ENCODE results near the gene ELAC2.

ELAC2 gene

GRCh38 chr17:13044572-13045065 is 26.8 kb upstream of the ELAC2 start:
- no peak for TF ChIP-seq CTCF (IDR thresholded peaks at IDR 0.05; ENCODE audit: low read depth, low read length)
- no peak overlapping the region for H3K4me3 ChIP-seq (ENCODE audit: low read depth, low read length)

GRCh38 chr17:13038931-13039665 is 21.3 kb upstream of the ELAC2 start:
- TF ChIP-seq CTCF (IDR thresholded peaks at IDR 0.05; ENCODE audit: low read depth, low read length) = no peak
- H3K4me3 ChIP-seq (ENCODE audit: low read depth, low read length) = no peak overlapping the region

DNA sequence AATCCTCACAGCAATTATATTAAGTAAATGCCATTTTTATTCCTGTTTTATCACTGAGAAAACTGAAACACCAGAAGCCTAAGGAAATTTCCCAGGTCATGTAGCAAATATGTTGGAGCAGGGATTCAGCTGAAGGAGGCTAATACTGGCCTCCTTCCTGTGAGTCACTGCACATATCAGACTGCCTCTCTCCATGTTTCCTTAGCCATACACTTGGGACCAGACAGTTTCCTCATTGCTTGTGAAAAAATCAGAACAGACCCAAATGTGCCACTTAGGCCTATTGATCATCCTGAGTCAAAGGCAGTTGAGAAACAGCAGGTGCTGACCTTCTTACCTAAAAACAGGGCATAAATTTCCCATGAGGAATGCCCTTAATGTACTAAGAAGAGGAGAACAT is 18.9 kb upstream of the ELAC2 start:
- TF ChIP-seq CTCF (IDR thresholded peaks at IDR 0.05; ENCODE audit: low read depth, low read length) = no peak

GRCh38 chr17:13035420-13035819 is 17.6 kb upstream of the ELAC2 start:
- no peak for TF ChIP-seq CTCF (IDR thresholded peaks at IDR 0.05; ENCODE audit: low read depth, low read length)
- no peak overlapping the region for H3K4me3 ChIP-seq (ENCODE audit: low read depth, low read length)

More for the DNA sequence above, 18.9 kb upstream of the ELAC2 start:
- H3K4me3 ChIP-seq (ENCODE audit: low read depth, low read length) = no peak overlapping the region

GRCh38 chr17:13031718-13032350 is 14.0 kb upstream of the ELAC2 start:
- TF ChIP-seq CTCF (IDR thresholded peaks at IDR 0.05; ENCODE audit: low read depth, low read length) = peak; percentile 86
- H3K4me3 ChIP-seq (ENCODE audit: low read depth, low read length) = no peak overlapping the region

DNA sequence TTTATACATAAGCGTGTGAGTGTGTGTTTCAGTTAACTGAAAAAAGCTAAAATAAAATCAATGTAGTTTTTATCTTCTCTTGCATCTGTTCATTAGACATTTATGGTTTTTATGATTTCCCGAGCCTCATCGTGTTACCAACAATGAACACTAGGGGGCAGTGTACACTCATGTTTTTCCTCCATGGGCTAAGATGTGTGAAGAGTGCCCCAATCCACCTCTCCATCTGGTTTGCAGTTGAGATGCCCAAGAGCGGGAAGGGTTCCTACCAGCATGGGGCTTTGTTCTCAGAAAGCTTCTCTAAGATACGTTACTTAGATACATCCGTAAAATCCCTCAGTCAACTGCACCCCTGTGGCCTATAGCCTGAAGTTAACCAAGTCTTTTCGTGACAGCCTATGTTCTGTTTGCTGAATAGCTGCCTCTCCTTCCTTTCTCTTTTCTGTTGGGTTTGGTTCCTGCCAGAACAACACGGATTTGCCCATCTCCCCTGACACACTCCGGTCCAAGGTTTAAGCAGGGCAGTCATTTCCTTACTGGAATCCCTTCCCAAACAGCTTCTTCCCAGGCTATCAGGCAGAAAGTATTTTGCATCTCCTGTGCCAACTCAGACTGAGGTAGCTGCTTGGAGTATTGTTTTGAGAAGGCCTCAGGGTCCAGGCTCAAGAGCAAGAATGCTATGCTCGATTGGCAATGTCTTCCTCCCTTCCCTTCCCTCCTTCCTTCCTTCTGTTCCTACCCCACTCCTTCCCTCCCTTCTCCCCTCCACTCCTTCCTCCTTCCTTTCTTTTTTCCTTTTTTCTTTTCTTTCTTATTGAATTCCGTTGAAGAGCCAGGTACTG is 12.9 kb upstream of the ELAC2 start:
- peak; percentile 74 for TF ChIP-seq CTCF (IDR thresholded peaks at IDR 0.05; ENCODE audit: low read depth, low read length)

More for the DNA sequence above, 12.9 kb upstream of the ELAC2 start:
- no peak overlapping the region for H3K4me3 ChIP-seq (ENCODE audit: low read depth, low read length)

All from WI38 (cell line).